HG03196 (cell line): ENCODE data around the gene PGRMC1.
A peak's percentile ranks its signal among the peaks of the same experiment; 100 is the strongest.
"Not testable (repeated sequence)": the region's sequence is repeated elsewhere in the genome, so short reads cannot be mapped to it uniquely, and the experiment has no call there.

ENCODE experiments used
- ATAC-seq: cut with Tn5 transposase; IDR thresholded peaks from one replicate; pipeline ENCODE4 v1.9.1; 2021; ENCODE audit not compliant: unreplicated experiment

Gene PGRMC1

DNA sequence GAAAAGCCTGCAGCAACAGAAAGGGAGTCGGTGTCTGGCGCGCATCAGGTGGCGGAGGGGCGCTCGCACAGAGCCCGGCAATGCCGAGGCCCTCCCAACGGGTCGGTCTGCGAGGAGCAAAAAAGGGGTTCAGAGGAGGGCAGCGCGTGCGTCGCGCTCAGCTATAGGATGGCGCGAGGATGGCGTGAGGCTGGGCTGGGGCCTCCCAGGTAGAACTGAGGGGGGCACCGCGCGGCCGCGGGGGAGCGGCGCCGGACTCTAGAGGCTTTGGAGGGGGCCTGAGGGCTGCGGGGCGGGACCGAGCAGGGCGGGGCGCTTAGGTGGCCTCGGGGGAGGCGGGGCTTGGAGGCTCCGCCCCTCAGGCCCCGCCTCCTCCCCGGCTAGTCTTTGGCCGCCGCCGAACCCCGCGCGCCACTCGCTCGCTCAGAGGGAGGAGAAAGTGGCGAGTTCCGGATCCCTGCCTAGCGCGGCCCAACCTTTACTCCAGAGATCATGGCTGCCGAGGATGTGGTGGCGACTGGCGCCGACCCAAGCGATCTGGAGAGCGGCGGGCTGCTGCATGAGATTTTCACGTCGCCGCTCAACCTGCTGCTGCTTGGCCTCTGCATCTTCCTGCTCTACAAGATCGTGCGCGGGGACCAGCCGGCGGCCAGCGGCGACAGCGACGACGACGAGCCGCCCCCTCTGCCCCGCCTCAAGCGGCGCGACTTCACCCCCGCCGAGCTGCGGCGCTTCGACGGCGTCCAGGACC lies at the start of gene PGRMC1:
Gene PGRMC1, plus strand, starts transcription at position 414 of the 751 bp plus-strand sequence. Its CDS starts 79 bp downstream, at position 493.
- peak; percentile 95 for ATAC-seq

DNA sequence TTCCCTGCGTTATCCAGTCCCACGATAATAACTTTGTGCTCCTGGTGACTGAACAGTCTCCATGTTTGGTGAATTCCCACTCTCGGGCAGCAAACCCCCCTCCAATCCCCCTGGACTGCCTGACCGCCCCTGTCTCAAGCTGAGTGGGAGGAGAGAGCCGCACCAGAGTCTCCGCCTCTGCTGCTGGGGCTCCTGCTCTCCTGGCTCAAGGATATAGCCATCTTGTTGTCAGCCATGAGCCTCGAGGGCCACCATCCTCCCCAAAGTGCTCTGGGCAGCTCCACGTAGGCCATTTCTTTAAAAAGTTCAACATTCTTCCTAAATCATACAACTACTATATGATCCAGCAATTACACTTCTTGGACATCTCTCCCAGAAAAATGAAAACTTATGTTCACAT lies 49.3 kb upstream of the PGRMC1 start:
- ATAC-seq = no peak

DNA sequence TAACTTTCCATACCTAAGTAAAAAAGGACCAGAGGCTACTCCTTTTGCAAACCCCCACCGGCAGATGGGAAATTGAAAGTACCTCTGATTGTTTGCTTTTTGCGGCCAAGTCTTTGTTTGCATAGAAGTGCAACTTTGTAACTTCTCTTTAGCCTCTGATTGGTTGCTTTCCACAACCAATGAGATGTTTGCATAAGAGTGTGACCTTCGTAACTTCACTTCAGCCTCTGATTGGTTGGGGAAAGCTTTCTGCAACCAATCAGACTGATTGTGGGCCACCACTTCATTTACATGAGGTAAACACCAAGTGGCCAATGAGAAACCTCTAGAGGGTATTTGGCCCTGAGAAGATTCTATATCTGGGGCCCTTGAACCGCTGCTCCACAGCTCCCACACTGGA lies 48.8 kb upstream of the PGRMC1 start:
- no peak for ATAC-seq

DNA sequence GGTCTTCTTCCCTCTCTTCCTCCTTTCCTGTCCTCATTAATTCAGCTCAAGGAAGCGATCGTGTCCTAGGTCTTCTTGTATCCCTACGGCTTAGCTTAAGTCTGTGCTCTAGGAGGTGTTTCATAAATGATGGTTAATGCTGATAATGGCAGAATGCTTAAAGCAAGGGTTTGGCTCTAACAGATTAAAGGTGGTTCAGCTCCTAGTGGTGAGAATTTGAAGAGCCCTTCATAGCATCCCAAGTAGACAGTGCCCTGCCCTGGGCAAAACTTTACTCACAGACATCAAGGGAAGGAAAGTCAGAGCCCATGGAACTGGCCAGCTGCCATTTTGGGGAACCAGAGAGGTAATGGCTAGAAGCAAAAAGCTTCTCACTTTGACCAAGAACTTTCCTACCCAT lies 47.0 kb upstream of the PGRMC1 start:
- no peak for ATAC-seq

DNA sequence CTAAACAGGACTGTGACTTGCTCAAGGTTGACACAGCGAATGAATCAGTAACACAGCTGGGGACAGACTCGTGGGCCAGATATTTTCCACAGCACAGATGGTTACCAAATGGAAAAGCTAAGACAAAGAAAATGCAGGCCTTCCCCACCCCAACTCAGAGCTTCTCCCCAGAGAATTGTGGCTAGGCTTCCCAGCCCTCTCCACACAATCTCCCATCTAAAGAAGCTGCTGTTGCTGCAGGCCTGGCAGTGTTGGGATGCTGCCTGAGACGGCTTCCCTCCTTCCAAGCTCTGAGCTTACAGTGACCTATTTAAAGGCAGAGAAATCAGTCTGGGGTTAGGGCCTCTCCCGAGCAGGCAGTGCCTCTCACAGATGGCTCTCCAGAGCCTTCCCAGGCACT lies 46.5 kb upstream of the PGRMC1 start:
- ATAC-seq = no peak

DNA sequence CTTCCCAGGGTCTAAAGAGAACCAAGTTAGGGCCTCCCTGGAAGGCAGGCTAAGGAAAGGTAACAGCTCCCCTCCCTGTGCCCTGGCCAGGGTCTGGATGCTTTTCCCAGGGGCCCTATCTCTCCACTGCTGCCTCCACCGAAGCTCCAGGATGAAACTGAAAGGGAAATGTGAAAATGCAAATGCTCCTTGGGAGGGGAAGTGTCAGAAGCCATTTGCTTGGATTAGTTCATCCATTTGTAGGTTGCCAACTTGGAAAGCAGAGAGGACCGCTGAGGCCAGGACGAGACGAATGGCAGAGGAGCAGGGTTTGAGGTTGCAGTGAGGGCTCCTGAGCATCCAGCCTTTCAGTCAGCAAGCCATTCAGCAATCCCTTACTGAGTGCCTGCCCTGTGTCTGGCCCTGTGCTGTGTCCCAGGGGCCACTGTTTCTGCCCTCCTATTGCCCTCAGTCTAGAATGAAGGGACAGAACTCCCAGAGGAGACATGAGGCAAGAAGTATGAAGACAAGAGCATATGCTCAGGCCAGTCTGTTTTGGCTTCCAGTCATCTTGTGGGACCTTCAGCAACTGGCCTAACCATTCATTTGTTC lies 45.9 kb upstream of the PGRMC1 start:
- no peak for ATAC-seq

DNA sequence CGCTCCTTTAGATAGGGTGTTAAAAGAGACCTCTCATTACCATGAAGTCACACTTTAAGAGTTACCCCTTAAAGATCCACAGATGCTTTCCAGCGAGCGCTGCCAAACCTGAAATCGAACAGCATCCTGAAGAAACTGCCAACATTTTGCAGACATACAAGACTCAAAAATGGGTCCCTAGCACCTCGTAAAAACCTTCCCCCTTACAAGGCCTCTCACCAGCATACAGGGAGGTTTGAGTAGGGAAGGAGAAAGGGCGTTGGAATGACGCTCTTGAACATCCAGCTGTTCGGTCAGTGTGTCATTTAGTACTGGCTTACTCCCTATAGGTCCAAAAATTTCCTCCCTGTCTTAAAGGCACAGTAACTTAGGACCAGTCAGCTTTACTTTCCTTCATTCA lies 45.3 kb upstream of the PGRMC1 start:
- no peak for ATAC-seq

DNA sequence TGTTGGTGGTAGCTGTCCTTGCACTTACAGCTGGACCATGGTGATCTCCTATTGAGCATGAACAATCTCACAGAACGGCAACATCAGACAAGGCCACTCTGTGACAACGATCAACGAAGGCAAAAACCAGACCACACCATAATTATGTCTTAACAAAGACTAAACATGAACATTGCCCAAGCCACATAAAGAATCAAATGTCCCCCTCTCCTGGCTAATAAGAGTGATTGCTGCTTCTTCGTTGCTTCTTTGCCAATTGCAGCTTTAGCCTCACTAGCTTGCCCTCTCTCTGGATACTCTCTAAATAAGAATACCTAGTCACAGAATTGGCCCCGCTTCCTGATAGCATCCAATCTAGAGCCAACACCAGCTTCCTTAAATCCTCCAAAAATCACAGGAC lies 41.5 kb upstream of the PGRMC1 start:
- no peak for ATAC-seq

DNA sequence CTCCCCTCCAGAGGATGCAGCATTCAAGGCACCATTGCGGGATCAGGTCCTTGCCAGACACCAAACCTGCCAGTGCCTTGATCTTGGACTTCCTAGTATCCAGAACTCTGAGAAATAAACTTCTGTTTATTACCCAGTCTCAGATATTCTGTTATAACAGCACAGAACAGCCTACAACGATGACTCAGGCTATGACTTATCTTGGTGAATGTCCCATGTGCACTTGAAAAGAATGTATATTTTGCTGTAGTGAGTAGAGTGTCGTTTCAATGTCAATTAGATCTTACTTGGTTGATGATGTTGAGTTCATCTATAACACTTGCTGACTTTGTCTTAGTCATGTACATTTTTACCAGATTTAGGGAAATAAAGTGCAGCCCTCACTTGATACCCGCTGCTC lies 34.5 kb upstream of the PGRMC1 start:
- no peak for ATAC-seq

DNA sequence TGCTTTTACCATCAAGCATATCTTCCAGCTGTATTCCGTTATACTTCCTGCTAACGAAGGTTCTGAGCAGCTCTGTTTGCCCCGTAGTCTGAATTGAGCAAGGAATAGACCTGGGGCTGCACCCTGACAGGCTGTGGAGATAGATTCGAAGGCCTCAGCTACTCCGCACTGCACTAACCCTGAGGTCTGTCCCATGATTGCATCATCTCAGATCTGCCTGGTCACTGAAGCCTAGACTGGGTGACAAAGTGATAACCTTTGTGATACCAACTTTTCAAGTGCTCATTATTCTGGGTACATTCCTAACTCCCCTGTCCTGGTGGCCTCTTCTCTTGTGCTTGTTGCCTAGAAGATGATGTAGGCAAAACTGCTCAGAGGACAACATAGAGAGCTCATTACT lies 29.9 kb upstream of the PGRMC1 start:
- ATAC-seq = no peak

DNA sequence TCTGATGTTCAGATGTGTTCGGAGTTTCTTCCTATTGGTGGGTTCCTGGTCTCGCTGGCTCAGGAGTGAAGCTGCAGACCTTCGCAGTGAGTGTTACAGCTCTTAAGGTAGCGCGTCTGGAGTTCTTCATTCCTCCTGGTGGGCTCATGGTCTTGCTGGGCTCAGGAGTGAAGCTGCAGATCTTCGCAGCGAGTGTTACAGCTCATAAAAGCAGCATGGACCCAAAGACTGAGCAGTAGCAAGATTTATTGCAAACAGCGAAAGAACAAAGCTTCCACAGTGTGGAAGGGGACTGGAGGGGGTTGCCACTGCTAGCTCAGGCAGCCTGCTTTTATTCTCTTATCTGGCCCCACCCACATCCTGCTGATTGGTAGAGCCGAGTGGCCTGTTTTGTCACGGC lies 28.6 kb upstream of the PGRMC1 start:
- ATAC-seq = not testable (repeated sequence)

DNA sequence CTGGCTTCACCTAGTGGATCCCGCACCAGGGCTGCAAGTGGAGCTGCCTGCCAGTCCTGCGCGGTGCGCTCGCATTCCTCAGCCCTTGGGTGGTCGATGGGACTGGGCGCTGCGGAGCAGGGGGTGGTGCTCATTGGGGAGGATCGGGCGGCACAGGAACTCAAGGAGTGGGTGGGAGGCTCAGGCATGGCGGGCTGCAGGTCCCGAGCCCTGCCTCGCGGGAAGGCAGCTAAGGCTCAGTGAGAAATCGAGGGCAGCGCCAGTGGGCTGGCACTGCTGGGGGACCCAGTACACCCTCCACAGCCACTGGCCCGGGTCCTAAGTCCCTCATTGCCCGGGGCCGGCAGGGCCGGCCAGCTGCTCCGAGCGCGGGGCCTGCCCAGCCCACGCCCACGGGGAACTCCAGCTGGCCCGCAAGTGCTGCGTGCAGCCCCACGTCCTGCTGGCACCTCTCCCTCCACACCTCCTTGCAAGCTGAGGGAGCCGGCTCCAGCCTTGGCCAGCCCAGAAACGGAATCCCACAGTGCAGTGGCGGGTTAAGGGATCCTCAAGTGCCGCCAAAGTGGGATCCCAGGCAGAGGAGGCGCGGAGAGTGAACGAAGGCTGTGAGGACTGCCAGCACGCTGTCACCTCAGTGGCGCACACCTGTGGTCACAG lies 27.6 kb upstream of the PGRMC1 start:
- no peak for ATAC-seq

DNA sequence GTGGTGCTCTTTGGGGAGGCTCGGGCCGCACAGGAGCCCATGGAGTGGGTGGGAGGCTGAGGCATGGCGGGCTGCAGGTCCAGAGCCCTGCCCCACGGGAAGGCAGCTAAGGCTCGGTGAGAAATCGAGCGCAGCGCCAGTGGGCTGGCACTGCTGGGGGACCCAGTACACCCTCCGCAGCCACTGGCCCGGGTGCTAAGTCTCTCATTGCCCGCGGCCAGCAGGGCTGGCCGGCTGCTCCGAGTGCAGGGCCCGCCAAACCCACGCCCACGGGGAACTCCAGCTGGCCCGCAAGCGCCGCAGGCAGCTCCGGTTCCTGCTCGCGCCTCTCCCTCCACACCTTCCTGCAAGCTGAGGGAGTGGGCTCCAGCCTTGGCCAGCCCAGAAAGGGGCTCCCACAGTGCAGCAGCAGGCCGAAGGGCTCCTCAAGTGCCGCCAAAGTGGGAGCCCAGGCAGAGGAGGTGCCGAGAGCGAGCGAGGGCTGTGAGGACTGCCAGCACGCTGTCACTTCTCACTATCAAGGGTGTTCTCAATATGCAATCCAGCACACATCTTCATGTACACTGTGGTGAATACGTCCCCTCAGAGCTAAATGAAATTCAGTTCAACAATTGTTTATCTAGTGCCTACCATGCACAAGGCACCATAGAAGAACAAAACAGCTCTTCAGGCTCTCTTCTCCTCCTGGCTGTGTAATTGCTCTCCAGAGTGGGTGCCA lies 25.0 kb upstream of the PGRMC1 start:
- not testable (repeated sequence) for ATAC-seq

DNA sequence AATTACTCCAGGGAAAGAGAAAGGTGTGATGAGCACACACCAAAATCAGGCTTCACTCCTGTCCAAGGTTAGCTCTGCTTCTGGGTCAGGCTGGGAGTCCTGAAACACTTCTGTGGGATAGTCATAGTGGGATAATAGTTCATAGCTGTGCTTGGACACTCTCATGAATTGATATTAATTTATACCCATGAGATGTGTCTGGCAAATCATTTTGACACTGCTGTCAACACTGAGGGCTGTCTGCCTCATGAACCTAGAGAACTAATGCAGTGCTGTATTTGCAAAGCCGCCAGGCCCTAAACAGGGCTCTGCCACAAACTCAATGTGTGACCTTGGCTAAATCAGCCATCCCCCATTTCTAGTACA lies 24.5 kb upstream of the PGRMC1 start:
- ATAC-seq = no peak

DNA sequence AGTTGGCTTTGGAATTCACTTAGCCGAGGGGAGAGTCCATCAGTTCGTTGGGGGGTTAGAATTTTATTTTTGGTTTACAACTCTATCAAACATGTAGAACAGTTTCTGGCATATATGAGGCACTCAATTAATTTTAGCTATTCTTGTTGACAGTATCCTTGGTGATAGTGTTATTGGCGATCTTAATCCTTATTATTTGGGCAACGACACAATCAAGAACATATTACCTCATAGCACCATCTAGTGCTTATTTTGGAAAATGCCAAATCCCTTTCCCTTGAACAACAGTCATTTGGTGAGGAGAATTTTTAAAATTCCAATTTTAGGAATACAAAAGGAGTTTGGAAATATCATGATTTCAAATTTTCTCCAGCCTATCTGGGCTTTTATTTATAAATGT lies 17.9 kb upstream of the PGRMC1 start:
- ATAC-seq = no peak

DNA sequence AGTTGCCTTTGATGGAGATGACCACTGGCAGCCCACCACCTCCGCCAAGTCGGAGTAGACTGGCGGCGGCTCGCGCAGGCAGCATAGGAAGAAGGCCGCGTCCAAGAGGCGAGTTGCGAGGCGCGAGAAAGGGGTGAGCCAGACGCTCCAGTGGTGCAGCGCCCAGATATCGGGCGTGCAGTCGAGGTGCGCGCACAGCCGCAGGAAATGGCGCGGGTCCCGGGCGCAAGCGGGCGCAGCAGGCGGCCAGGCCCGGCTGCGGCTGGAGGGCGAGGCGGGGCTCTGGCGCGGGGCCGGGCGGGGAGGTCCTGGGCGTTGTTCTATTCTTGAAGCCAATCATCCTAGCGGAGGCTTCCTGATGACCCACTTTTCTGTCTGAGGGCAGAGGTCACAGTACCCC lies 13.2 kb upstream of the PGRMC1 start:
- no peak for ATAC-seq

DNA sequence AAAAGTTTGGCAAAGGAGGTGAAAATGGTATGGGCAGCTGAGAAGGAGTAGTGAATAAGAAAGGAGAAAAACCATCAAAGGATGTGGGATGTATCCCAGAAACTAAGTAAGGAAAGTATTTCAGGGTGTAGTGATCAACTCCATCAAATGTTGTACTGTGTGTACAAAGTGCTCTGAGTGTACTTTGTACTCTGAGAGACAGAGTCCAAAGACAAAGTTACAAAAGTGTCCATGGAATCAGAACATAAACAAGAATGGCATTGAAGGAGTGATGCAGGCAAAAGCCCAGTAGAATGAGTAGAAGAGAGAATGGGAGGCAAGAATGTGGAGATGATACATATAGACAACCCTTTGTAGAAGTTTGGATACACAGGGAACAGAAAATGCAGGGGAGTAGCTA lies 12.3 kb upstream of the PGRMC1 start:
- ATAC-seq = no peak

DNA sequence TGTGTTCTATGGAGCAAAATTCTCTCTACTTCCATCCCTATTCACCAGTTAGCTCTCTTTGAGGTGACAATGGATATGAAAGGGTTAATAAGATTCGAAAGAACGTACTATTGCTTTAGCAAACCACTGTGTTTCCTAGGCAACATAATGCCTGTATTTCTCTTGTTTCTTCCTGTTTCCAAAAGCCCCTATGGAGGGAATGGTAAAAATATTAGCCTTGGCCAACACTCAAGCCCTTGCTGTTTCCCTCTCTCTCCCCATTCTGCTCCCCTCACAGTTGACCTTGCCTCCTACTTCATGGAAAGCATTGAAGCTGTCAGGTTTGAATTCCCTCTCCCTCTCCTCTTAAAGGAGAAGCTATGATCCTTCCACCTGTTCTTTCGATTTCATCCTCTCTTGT lies 9.6 kb upstream of the PGRMC1 start:
- ATAC-seq = no peak

DNA sequence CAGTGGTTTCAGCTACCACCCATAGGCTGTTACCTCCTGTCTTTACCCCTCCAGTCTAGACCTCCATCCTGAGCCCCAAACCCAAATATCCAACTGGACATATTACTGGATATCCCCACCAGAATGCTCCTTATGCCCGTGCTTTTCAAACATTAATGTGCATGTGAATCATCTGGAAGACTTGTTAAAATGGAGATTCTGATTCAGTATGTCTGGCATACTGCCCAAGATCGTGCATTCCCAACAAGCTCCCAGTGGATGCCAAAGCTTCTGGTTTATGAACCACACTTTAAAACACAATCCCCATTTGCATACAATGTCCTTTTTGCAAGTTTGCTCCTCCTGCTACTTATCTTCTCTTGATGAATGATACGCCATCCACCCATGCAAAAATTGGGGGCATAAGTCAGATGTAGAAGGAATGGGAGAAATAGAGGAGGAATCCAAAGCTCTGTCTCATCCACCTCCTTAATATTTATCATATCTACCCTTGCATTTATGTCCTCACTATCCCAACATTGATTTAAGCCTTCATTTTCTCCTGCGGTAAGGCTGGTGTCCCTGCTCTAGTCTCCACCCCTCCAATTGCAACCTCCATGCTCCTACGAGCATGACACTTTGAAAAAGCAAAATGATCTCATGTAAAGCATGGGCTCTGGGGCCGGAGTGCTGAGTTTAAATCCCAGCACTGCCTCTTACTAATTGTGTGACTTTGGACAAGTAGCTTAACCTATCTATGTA lies 7.4 kb upstream of the PGRMC1 start:
- ATAC-seq = no peak

DNA sequence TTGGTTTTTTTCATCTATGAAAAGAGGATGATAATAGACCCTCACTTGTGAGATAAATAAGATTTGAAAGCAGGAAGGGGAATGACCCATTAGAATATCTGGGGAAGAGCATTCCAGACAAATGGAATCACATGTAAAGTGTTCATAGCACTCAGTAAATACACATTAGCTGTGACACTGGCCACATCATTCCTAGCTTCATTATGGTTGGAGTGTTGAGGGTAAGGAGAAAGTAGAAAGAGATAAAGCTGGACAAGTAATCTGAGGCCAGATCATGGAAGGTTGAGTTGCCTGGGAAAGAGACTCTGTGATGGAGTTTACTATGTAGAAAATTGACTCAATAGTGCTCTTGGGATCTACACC lies 6.9 kb upstream of the PGRMC1 start:
- ATAC-seq = no peak

DNA sequence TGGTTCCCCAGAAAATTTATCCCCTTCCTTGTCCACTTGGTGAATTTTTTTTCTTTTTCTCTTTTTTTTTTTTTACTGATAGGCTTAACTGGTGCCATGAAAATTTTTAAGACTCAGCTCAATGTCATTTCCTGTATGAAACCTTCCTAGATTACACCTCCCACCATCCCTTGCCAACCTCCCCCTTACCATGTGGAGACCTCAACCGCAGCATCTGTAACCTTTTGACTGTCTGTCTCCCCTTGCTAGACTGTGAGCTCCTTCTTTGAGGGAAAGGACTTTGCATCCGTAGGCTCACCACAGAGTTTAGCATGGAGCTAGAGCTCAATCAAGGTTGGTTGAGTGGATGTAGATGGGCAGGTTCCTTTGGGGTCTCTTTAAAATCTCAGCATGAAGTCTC lies 5.2 kb upstream of the PGRMC1 start:
- no peak for ATAC-seq
